Activated T-helper 9 cell treated with anti-CD3 and anti-CD28 coated beads, Interleukin-2, amount 50 U/mL, for 16 hours (primary cell): ENCODE results near the gene ANKRD24.
"Not testable (repeated sequence)": the region's sequence is repeated elsewhere in the genome, so short reads cannot be mapped to it uniquely, and the experiment has no call there.

ENCODE experiments used
- DNase-seq: peaks from one replicate; pipeline ENCODE4 v3.0.0-alpha.2; 2020; ENCODE audit warnings: low read depth

ANKRD24 gene

DNA sequence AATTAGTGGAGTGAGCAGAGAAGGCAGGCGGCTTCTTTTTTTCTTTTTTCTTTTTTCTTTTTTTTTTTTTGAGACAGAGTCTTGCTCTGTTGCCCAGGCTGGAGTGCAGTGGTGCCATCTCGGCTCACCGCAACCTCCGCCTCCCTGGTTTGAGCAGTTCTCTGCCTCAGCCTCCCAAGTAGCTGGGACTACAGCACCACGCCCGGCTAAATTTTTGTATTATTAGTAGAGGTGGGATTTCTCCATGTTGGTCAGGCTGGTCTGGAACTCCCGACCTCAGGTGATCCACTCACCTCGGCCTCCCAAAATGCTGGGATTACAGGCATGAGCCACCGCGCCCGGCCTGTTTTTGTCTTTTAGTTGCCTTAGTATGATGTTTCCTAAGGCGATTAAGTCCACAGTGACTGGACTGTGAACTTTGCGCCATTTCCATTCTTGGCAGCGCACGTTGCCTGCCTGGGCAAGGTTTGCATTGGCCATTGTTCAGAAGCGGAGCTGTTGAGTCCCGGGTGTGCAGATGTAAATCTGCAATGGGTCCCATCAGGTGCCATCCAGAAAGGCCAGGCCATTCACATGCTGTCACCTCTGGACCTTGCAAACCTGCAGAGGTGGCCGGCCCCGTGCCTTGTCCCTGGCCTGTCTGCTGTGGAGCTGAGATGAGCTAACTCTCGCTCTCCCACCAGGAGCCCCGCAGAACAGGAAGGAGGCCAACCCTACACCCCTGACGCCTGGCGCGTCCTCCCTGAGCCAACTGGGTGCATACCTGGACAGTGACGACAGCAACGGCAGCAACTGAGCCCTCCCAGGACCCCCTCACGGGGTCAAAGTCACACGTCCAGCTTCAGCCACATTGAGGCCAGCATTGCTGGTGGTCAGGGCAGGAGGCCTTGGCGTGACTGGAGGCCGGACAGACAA, 85.7 kb downstream of the ANKRD24 start:
- DNase-seq = no peak

DNA sequence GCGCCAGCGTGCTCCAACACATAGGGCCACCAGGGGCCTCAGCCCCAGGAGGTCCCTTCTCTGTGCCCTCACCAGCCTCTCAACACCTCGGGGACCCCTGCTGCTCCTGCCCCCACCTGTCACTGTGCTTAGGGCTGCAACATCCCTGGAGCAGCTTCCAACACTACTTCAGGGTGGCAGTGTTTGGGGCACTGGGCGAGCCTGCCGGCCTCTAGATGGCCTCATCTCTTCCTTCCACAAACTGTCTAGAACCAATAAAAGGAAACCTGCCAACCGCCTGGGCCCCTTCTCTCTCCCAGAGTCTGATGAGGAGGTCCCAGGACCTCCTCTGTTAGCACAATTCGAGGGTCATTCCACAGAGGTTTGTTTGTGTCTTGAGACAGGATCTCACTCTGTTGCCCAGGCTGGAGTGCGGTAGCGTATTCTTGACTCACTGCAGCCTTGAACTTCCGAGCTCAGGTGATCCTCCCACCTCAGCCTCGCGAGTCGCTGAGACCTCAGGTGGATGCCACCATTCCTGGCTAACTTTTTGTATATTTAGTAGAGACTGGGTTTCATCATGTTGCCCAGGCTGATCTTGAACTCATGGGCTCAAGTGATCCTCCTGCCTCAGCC, 86.4 kb downstream of the ANKRD24 start:
- no peak for DNase-seq

DNA sequence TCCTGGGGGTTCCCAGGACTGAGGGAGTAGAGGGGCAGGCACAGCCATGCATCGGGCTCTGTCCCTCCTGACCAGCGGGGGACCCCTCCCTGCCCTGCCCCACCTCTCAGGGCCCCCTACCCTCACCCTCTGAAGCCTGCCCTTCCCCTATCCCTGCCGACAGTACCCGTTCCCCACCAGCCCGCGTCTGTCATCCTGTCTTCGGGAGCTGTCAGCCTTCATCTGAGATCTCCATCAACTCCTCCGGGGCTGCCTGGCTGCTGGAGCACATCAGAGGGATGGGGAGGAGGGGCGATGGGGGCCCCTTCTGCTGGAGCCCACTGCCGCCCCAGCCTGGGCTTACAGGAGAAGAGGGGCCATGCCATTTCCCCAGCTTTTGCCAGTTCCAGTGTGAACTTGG, 90.4 kb downstream of the ANKRD24 start:
- no peak for DNase-seq

DNA sequence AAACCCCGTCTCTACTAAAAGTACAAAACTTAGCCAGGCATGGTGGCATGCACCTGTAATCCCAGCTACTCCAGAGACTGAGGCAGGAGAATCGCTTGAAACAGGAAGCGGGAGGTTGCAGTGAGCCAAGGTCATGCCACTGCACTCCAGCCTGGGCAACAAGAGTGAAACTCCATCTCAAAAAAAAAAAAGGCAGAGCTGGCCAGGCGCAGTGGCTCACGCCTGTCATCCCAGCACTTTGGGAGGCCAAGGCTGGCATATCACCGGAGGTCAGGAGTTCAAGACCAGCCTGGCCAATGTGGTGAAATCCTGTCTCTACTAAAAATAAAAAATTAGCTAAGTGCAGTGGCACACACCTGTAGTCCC, 91.8 kb downstream of the ANKRD24 start:
- not testable (repeated sequence) for DNase-seq
